GM03348 (cell line): ENCODE data around the gene DIS3L2.
"Not testable (repeated sequence)": the region's sequence is repeated elsewhere in the genome, so short reads cannot be mapped to it uniquely, and the experiment has no call there.

Experiments
- DNase-seq: peaks from one replicate; pipeline ENCODE4 v3.0.0; 2012; ENCODE audit warnings: low spot score

DIS3L2 gene

GRCh38 chr2:232058063-232058877 lies 96.8 kb downstream of the DIS3L2 start:
- no peak for DNase-seq

- DNase-seq, result no peak
Measured at GRCh38 chr2:232058931-232059330, 97.4 kb downstream of the DIS3L2 start.

- no peak for DNase-seq
Measured at GRCh38 chr2:232061265-232061664, 99.8 kb downstream of the DIS3L2 start.

- no peak for DNase-seq
Measured at GRCh38 chr2:232073026-232073425, 111.5 kb downstream of the DIS3L2 start.

GRCh38 chr2:232073699-232074098 lies 112.2 kb downstream of the DIS3L2 start:
- no peak for DNase-seq

- peak; percentile 20 for DNase-seq
Measured at GRCh38 chr2:232075080-232075479, 113.6 kb downstream of the DIS3L2 start.

GRCh38 chr2:232075859-232076258 lies 114.3 kb downstream of the DIS3L2 start:
- no peak for DNase-seq

- no peak for DNase-seq
Measured at GRCh38 chr2:232076272-232076671, 114.8 kb downstream of the DIS3L2 start.

GRCh38 chr2:232076736-232077135 lies 115.2 kb downstream of the DIS3L2 start:
- DNase-seq, result no peak

- DNase-seq, result no peak
Measured at GRCh38 chr2:232085164-232085563, 123.7 kb downstream of the DIS3L2 start.

GRCh38 chr2:232085826-232086425 lies 124.4 kb downstream of the DIS3L2 start:
- DNase-seq, result no peak

- no peak for DNase-seq
Measured at GRCh38 chr2:232088771-232089170, 127.3 kb downstream of the DIS3L2 start.

- DNase-seq, result no peak
Measured at GRCh38 chr2:232094201-232094600, 132.7 kb downstream of the DIS3L2 start.

- no peak for DNase-seq
Measured at GRCh38 chr2:232094883-232095282, 133.4 kb downstream of the DIS3L2 start.

GRCh38 chr2:232097260-232097659 lies 135.7 kb downstream of the DIS3L2 start:
- no peak for DNase-seq

GRCh38 chr2:232097758-232098157 lies 136.2 kb downstream of the DIS3L2 start:
- DNase-seq, result no peak

GRCh38 chr2:232102380-232102779 lies 140.9 kb downstream of the DIS3L2 start:
- no peak for DNase-seq

GRCh38 chr2:232103140-232103737 lies 141.7 kb downstream of the DIS3L2 start:
- DNase-seq, result no peak

- DNase-seq, result no peak
Measured at GRCh38 chr2:232104076-232104646, 142.6 kb downstream of the DIS3L2 start.

GRCh38 chr2:232111551-232111950 lies 150.0 kb downstream of the DIS3L2 start:
- DNase-seq, result no peak

- no peak for DNase-seq
Measured at GRCh38 chr2:232113821-232114220, 152.3 kb downstream of the DIS3L2 start.

GRCh38 chr2:232115728-232116361 lies 154.3 kb downstream of the DIS3L2 start:
- not testable (repeated sequence) for DNase-seq
